Stimulated activated CD4-positive, alpha-beta T cell treated with anti-CD3 and anti-CD28 coated beads, Interleukin-2, amount 100 ng/mL, for 24 hours (primary cell): ENCODE data around the gene ATG7.

Experiments
- DNase-seq, 2 donors: peaks; one replicate each; pipeline ENCODE4 v3.0.0-alpha.2; 2020

The ATG7 gene

GRCh38 chr3:11271986-11272904 is at the start of gene ATG7:
TSS of gene ATG7 (plus strand) at chr3:11272397. CDS start at chr3:11298696, 26,299 bp downstream.
- DNase-seq: peak; percentile 97

DNA sequence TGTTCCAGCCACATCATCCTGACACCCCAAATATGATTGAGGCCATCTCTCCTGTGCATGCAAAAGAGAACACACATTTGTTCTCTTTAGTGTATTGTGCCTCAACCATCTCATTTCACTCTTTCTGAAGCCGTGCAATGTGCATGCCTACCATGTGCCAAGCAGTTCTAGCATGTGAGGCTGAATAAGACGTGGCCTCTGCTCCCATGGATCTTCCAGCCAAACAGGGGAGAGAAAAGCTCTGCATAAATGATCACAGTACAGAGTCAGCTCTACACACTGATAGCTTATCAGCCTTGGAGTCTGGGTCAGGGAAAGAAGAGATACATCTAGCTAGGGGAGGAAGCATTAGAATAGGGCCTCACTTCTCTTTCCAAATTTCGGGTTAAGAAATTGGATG is 48.2 kb upstream of the ATG7 start:
- DNase-seq: no peak

DNA sequence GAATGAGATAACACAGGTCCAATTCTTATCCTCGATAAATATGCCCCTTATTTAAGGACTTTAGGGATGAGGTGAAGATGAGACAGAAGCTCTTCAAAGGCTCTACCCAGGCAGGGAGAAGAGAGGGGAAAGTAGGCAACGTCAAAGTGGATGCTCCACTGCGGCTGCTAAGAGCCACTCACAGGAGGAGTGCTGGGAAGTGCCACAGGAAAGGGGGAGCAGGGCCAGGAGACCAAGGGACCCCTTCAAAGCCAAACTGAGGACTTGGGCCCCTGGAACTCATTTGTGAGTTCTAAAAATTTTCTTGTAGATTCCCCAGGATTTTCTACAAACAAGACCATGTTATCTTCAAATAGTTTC is 47.3 kb upstream of the ATG7 start:
- DNase-seq: no peak

DNA sequence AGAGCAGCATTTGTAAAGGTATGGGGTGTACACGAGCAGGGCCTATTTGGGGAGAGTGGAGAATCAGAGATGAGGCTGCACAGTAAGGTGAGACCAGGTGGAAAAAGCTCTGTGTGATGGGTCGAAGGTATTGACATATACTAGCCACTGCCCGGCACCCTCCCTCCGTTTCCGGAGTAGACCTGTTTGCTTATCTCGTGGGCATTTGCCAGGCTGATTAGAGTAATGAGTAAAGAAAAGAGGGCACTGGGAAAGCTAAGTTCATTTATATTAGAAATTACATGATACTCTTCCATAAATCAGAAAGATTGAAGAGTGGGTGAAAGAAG is 46.2 kb upstream of the ATG7 start:
- DNase-seq: no peak

- no peak for DNase-seq
Observed at GRCh38 chr3:11228041-11228440, 44.2 kb upstream of the ATG7 start.

DNA sequence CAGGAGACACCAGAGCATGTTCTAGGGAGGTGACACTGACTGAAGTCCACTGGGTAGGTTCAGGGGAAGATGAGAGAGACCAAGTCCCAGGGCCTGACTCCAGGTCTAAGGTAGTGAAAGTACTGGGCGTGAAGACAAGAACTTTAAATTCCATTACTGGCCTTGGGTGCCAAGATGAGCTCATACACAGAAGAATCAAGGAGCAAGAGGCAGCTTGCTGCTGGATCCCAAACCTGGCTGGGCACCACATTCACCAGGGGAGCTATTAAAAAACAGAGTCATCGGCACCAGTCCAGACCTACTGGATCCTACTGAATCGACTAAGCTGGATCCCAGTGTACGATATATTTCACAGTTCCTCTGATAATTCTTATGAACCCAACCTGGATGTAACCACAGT is 42.1 kb upstream of the ATG7 start:
- DNase-seq: no peak

DNA sequence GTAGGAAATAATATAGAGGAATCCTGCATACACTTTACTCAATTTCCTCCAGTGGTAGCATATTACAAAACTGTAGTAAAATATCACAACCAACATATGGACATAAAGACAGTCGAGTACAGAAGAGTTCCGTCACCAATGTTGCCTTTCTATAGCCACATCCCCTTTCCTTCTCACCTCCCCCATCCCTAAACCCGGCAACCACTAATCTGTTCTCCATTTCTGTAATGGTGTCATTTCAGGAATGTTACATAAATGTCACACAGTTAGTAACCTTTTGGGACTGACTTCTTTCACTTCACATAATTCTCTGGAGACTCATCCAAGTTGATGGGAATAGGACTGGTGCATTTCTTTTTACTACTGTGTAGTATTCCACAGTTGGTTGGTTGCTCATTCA is 41.4 kb upstream of the ATG7 start:
- DNase-seq: no peak

GRCh38 chr3:11235385-11235784 is 36.8 kb upstream of the ATG7 start:
- no peak for DNase-seq

DNA sequence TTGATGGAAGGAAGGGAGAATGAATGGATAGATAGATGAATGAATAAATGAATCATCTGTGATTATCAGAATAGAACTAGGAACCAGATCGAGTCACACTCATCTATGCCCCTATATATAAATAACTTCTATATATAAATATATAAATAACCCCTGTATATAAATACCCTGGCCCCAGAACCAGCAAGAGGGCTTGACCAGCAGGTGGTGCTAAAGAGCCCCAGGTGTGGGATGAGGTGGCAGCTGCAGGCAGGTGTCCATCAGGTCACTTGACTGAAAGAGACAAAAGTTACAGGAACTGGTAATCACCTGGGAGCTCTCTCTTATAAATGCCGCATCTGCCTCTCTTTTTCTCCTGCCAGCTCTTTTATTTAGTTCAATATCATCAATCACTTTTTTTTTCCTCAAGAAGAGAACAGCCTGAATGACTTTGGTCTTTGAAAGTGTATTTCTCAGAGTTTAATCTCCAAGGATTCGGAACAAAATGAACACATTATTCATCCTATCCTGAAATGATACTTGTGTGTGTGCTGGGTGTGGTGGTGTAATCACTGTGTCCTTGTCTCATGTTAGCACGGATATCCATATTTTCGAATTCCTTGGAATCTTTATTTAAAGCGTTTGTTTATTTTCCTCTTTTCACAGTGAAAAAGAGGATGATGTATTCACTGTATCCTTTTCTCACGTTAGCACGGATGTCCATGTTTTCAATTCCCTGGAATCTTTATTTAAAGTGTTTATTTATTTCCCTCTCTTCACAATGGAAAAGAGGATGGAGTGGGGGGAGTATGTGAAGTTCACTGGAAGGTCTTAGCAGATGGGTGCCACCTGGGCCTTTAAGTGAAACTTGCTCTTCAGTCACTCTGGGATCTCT is 35.4 kb upstream of the ATG7 start:
- DNase-seq: peak; percentile 85 to 86

- peak; percentile 15 to 34 for DNase-seq
Observed at GRCh38 chr3:11238060-11238459, 34.1 kb upstream of the ATG7 start.

GRCh38 chr3:11238880-11239279 is 33.3 kb upstream of the ATG7 start:
- no peak for DNase-seq

DNA sequence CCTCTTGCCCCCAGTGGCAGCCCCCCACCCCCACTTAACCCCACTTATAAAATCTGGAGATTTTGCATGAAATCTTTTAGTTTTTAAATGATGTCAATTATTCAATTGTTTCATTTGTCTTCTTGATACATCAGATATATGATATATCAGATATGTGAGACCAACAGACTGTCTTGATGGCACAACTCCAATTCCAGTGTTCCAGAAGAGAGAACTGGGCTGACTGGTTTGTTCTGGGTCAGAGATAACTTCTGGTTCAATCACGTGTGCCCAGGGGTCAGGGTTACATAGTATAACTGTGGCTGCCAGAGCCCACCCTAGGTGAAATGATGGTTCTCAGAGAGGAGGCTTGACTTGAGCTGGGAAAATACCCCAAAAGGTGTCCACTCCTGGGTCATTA is 32.4 kb upstream of the ATG7 start:
- DNase-seq: no peak

GRCh38 chr3:11240496-11240895 is 31.7 kb upstream of the ATG7 start:
- peak; percentile 48 to 57 for DNase-seq

DNA sequence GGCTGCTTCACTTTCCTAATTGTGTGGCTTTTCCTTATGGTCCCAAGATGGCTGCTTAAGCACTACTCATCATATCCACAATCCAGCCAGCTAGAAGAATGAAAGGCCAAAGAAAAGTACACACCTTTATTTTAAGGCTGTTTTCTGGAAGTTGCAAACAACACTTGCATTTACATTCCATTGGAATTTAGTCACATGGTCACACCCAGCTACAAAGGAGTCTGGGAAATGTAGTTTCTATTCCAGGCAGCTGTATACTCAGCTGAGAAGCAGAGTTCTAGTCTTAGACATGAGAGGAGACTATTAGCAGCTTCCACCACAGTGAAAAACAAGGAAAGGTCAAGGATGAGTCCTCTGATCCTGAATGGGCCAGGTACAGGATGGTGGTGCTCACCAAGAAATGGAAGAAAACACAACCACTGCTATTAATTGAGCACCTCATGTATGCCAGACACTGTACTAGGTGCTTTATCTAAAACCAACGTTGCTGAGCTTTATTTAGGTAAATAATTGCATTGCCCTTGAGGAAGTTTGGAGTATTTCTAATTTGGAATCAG is 28.0 kb upstream of the ATG7 start:
- no peak for DNase-seq

DNA sequence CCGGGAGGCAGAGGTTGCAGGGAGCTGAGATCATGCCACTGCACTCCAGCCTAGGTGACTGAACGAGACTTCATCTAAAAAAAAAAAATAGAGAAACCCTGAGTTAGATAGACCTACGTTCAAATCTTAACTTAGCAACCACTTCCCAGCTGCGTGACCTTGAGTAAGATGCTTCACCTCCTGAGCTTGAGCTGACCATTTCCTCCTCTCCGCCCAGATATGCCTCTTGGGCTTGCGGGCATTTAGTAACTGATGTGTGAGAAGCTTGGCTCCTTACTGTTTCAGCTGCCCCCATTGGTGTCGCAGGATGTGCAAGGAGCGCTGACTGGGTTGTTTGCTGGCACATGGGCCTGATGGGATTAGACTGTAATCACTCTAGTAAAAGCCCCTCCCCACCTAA is 26.9 kb upstream of the ATG7 start:
- DNase-seq: no peak

- DNase-seq: no peak
Observed at GRCh38 chr3:11245827-11246662, 26.2 kb upstream of the ATG7 start.

DNA sequence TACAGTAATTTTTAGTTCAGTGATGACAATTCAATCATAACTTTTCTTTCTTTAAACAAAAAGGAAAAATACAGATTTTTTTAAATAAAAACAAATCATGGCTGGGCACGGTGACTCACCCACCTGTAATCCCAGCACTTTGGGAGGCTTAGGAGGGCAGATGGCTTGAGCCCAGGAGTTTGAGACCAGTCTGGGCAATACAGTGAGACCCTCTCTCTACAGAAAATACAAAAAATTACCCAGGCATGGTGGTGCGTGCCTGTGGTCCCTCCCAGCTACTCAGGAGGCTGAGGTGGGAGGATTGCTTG is 25.6 kb upstream of the ATG7 start:
- DNase-seq: no peak

- no peak for DNase-seq
Observed at GRCh38 chr3:11247362-11247761, 24.8 kb upstream of the ATG7 start.

DNA sequence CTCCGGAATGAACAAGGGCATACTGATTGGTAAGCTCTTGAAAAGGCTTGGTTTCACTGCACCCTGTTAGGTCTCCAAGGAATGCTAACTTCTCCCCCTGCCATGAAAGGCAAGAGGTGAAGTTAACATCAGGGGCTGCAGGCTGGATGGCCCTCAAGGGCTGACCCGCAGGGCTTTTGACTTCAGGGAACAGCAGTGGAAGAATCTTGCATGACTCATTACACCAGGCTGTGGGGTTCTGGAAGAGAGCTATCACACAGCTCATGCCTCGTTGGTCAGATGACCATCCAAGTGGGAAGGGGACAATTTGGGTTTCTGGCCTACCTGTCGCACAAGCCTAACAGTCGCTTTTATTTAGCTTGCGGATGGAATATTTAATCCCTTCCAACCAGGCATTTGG is 23.6 kb upstream of the ATG7 start:
- DNase-seq: no peak

DNA sequence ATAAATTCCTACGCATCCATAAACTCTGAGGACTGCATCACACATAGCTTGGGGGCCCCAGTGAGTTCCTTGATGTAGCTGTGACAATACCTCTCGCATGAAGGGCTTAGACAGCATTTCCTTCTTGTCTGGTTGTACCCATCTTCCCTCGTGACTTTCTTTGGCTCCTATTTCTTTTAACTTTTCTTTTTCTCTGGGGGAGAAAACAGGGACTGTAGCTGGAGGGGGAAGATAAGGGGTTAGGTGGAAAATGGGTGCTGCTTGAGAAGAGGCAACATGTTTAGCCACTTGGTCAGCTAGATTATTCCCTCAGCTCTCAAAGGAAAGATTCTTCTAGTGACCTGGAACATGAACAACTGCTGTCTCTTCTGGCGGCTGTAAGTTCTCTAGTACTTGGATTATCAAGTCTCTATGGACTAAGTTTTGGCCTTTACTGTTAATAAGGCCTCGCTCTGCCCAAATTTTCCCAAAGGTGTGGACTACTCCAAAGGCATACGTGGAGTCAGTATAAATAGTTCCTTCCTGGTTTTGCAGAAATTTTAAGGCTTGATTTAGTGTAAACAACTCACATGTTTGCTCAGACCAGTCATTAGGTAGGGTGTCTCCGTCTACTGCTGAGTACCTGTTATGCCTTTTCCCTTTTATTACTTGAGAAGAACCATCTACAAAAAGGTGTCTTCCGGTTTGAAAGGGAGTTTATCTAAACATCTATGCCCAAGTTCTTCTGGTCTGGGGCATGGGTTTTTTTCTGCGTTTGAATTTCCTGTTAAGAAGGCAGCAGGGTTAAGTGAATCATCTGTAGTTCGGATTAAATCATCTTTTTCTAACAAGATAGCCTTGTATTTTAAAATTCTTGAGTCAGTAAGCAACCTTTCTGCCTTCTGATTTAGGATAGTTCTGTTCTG is 21.0 kb upstream of the ATG7 start:
- no peak for DNase-seq

DNA sequence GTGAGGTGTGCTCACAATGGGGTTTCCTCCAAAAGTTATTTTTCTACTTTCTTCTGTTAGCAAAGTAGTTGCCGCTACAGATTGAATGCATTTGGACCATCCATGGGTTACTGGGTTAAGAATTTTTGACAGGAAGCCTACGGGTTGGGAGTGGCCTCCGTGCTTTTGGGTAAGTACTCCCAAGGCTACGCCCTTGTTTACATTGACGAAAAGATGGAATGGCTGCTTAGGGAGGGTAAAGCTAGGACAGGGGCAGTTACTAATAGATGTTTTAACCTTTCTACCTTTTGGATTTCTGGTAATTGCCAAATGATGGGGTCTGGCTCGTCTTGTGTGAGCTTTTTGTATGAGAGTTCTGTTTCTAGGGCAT is 20.4 kb upstream of the ATG7 start:
- DNase-seq: no peak

DNA sequence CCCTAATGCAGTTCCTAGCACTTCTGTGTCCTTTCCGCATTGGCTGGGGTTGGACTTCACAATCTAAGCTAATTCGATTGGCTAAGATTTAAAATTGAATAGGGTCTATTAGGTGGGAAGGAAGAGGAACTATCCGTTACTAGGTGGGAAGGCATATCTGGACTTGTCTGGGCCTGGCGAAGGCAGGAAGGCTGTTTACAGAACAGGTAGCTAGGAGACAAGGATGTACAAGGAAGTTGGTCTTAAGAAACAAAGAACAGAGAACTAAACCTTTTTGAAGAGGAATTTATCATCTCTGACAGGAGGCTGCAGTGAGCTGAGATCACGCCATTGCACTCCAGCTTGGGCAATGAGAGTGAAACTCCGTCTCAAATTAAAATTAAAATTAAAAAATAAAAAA is 17.3 kb upstream of the ATG7 start:
- no peak for DNase-seq
